DOHH2 (cell line): ENCODE data around the gene ABCC11.

Experiments used
- CTCF ChIP-seq: fragments of 200-600 bp; sonication (generic); IDR thresholded peaks from one replicate; pipeline ENCODE4 v1.5.1; 2014; ENCODE audit warnings: antibody characterized with exemption, mild to moderate bottlenecking, low read depth, low read length; ENCODE audit not compliant: poor library complexity, severe bottlenecking
- EZH2phosphoT487 ChIP-seq: fragments of 200-600 bp; sonication (generic); IDR thresholded peaks from 2 replicates; pipeline ENCODE4 v1.6.1; 2017; ENCODE audit warnings: borderline replicate concordance, mild to moderate bottlenecking, antibody characterized with exemption, low read length, moderate library complexity, mixed read lengths

DNA sequence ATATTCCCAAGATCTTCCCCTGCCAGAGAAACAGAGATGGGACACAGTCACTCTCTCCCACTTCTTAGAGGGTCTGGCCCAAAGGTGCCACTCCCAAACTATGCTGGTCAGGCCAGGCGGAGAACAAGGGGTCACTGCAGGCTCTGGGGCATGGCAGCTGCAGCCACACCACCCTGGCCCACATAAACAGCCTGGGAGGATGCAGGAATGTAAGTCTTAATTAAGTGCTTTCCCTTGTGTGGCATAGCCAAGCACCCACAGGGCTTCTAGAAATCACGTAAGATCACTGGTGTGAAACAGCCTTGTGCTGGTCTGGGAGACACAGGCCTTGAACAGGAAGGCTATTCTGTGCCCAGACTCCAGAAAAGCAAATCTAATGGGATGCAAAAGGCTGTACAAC, 123.1 kb downstream of the ABCC11 start:
- TF ChIP-seq CTCF (no peak), EZH2phosphoT487 (no peak)
